Memory B cell (primary cell): Measurements from ENCODE around the gene GPR146.
"Not testable (repeated sequence)": the region's sequence is repeated elsewhere in the genome, so short reads cannot be mapped to it uniquely, and the experiment has no call there.

ENCODE experiments used
- ATAC-seq: fragments of 150-1000 bp; cut with Tn5 transposase; 2 replicates; pipeline ENCODE4 v1.10.0; 2021; ENCODE audit warnings: low read depth, mild to moderate bottlenecking, moderate library complexity
- DNase-seq, 2 donors: peaks; one replicate each; pipeline ENCODE4 v3.0.0; 2022; ENCODE audit warnings: low spot score in 2 of 2
- H3K27ac Mint-ChIP-seq: one replicate; pipeline ENCODE4 v1.8.0; 2022; ENCODE audit warnings: mild to moderate bottlenecking, moderate library complexity, mixed read lengths
- H3K27me3 Mint-ChIP-seq: one replicate; pipeline ENCODE4 v1.8.0; 2022; ENCODE audit warnings: mixed read lengths
- H3K36me3 Mint-ChIP-seq: one replicate; pipeline ENCODE4 v1.8.0; 2022; ENCODE audit warnings: mild to moderate bottlenecking, mixed read lengths
- H3K4me1 Mint-ChIP-seq: one replicate; pipeline ENCODE4 v1.8.0; 2022; ENCODE audit warnings: mixed read lengths
- H3K4me3 Mint-ChIP-seq: one replicate; pipeline ENCODE4 v1.8.0; 2022; ENCODE audit warnings: mild to moderate bottlenecking, moderate library complexity, mixed read lengths
- H3K9me3 Mint-ChIP-seq: one replicate; pipeline ENCODE4 v1.8.0; 2022; ENCODE audit warnings: mixed read lengths

Gene GPR146

GRCh38 chr7:1036164-1036928 lies 8.0 kb upstream of the GPR146 start:
- H3K9me3 Mint-ChIP-seq, DNase-seq, H3K4me3 Mint-ChIP-seq, ATAC-seq, H3K4me1 Mint-ChIP-seq, H3K27me3 Mint-ChIP-seq, H3K27ac Mint-ChIP-seq, H3K36me3 Mint-ChIP-seq: not testable (repeated sequence)

GRCh38 chr7:1040233-1040632 lies 4.1 kb upstream of the GPR146 start:
- H3K27ac Mint-ChIP-seq, DNase-seq, H3K9me3 Mint-ChIP-seq, H3K4me3 Mint-ChIP-seq, ATAC-seq, H3K36me3 Mint-ChIP-seq, H3K27me3 Mint-ChIP-seq: not testable (repeated sequence)
- peaks cover 10% of the 10 kb centered on the region for H3K4me1 Mint-ChIP-seq

GRCh38 chr7:1040790-1041189 lies 3.6 kb upstream of the GPR146 start:
- Mint-ChIP-seq H3K36me3 (no peaks in the 10 kb centered on the region), H3K27me3 (no peaks in the 10 kb centered on the region), H3K4me3 (no peak overlapping the region), H3K9me3 (no peaks in the 10 kb centered on the region), H3K4me1 (peaks cover 13% of the 10 kb centered on the region), H3K27ac (no peak overlapping the region)
- DNase-seq (no peak), ATAC-seq (no peak)

- DNase-seq (no peak), ATAC-seq (no peak)
- H3K27me3 Mint-ChIP-seq, result no peaks in the 10 kb centered on the region
- H3K4me3 Mint-ChIP-seq, result no peak overlapping the region
- peaks cover 13% of the 10 kb centered on the region for H3K4me1 Mint-ChIP-seq
- no peaks in the 10 kb centered on the region for H3K9me3 Mint-ChIP-seq
- H3K36me3 Mint-ChIP-seq, result no peaks in the 10 kb centered on the region
- H3K27ac Mint-ChIP-seq, result no peak overlapping the region
Measured at GRCh38 chr7:1041551-1042491, 2.5 kb upstream of the GPR146 start.

GRCh38 chr7:1042492-1042833 lies 1.9 kb upstream of the GPR146 start:
- no peak for DNase-seq
- Mint-ChIP-seq H3K36me3 (no peaks in the 10 kb centered on the region), H3K9me3 (no peaks in the 10 kb centered on the region), H3K27ac (no peak overlapping the region), H3K4me1 (peaks cover 13% of the 10 kb centered on the region), H3K4me3 (no peak overlapping the region), H3K27me3 (no peaks in the 10 kb centered on the region)
- no peak for ATAC-seq

GRCh38 chr7:1043552-1044188 lies 676 bp upstream of the GPR146 start:
- DNase-seq, result no peak
- no peak for ATAC-seq
- Mint-ChIP-seq H3K36me3 (no peaks in the 10 kb centered on the region), H3K27me3 (no peaks in the 10 kb centered on the region), H3K9me3 (no peaks in the 10 kb centered on the region), H3K27ac (peak overlapping the region; percentile 53), H3K4me3 (peak overlapping the region; percentile 74), H3K4me1 (peaks cover 13% of the 10 kb centered on the region)

- Mint-ChIP-seq H3K27me3 (no peaks in the 10 kb centered on the region), H3K27ac (peak overlapping the region; percentile 76), H3K4me1 (peaks cover 13% of the 10 kb centered on the region), H3K9me3 (no peaks in the 10 kb centered on the region), H3K4me3 (peak overlapping the region; percentile 85), H3K36me3 (no peaks in the 10 kb centered on the region)
- DNase-seq (no peak), ATAC-seq (no peak)
Measured at GRCh38 chr7:1045069-1046063, 1.0 kb downstream of the GPR146 start.

GRCh38 chr7:1046722-1047679 lies 2.7 kb downstream of the GPR146 start:
- H3K27me3 Mint-ChIP-seq, result peaks cover under 1% of the 10 kb centered on the region
- no peak for ATAC-seq
- no peaks in the 10 kb centered on the region for H3K36me3 Mint-ChIP-seq
- H3K4me1 Mint-ChIP-seq, result peaks cover 13% of the 10 kb centered on the region
- H3K4me3 Mint-ChIP-seq, result no peak overlapping the region
- no peak overlapping the region for H3K27ac Mint-ChIP-seq
- DNase-seq, result no peak
- no peaks in the 10 kb centered on the region for H3K9me3 Mint-ChIP-seq

GRCh38 chr7:1049006-1049741 lies 4.8 kb downstream of the GPR146 start:
- H3K4me3 Mint-ChIP-seq, result no peak overlapping the region
- H3K9me3 Mint-ChIP-seq, result no peaks in the 10 kb centered on the region
- H3K36me3 Mint-ChIP-seq, result no peaks in the 10 kb centered on the region
- DNase-seq (no peak), ATAC-seq (no peak)
- peaks cover 8% of the 10 kb centered on the region for H3K4me1 Mint-ChIP-seq
- no peak overlapping the region for H3K27ac Mint-ChIP-seq
- H3K27me3 Mint-ChIP-seq, result peaks cover 4% of the 10 kb centered on the region

- H3K4me1 Mint-ChIP-seq, result peaks cover 7% of the 10 kb centered on the region
- no peak for DNase-seq
- H3K36me3 Mint-ChIP-seq, result no peaks in the 10 kb centered on the region
- H3K4me3 Mint-ChIP-seq, result no peak overlapping the region
- H3K27me3 Mint-ChIP-seq, result peaks cover 4% of the 10 kb centered on the region
- ATAC-seq, result no peak
- no peaks in the 10 kb centered on the region for H3K9me3 Mint-ChIP-seq
- no peak overlapping the region for H3K27ac Mint-ChIP-seq
Measured at GRCh38 chr7:1049801-1050200, 5.5 kb downstream of the GPR146 start.

GRCh38 chr7:1050254-1050906 lies 6.0 kb downstream of the GPR146 start:
- H3K36me3 Mint-ChIP-seq, result no peaks in the 10 kb centered on the region
- no peak for ATAC-seq
- H3K4me1 Mint-ChIP-seq, result peaks cover 3% of the 10 kb centered on the region
- H3K9me3 Mint-ChIP-seq, result no peaks in the 10 kb centered on the region
- no peak for DNase-seq
- H3K27me3 Mint-ChIP-seq, result peaks cover 7% of the 10 kb centered on the region
- no peak overlapping the region for H3K4me3 Mint-ChIP-seq
- H3K27ac Mint-ChIP-seq, result no peak overlapping the region
